HUES48 (cell line): Measurements from ENCODE around the gene ASXL2.

Experiments
- H3K27ac ChIP-seq: one replicate; pipeline ENCODE4 v1.7.0; 2013; ENCODE audit warnings: low read depth, low read length, inconsistent platforms
- H3K27me3 ChIP-seq: 2 replicates; pipeline ENCODE4 v1.6.1; 2013; ENCODE audit warnings: mild to moderate bottlenecking, low read length; ENCODE audit not compliant: control insufficient read depth, insufficient read depth
- H3K36me3 ChIP-seq: 2 replicates; pipeline ENCODE4 v1.6.1; 2013; ENCODE audit warnings: low read length; ENCODE audit not compliant: control insufficient read depth, insufficient read depth
- H3K4me1 ChIP-seq: 2 replicates; pipeline ENCODE4 v1.6.1; 2013; ENCODE audit warnings: mild to moderate bottlenecking, low read length; ENCODE audit not compliant: control insufficient read depth, insufficient read depth
- H3K4me3 ChIP-seq: 2 replicates; pipeline ENCODE4 v1.5.1; 2013; ENCODE audit warnings: mild to moderate bottlenecking, low read depth, low read length
- H3K9ac ChIP-seq: 2 replicates; pipeline ENCODE4 v1.6.1; 2013; ENCODE audit warnings: mild to moderate bottlenecking, low read depth, low read length, moderate library complexity
- H3K9me3 ChIP-seq: 2 replicates; pipeline ENCODE4 v1.6.1; 2013; ENCODE audit warnings: low read length; ENCODE audit not compliant: control insufficient read depth, insufficient read depth

Gene ASXL2

GRCh38 chr2:25887624-25888242, 9.4 kb upstream of the ASXL2 start:
- no peak overlapping the region for H3K4me3 ChIP-seq
- H3K27ac ChIP-seq: no peak overlapping the region
- no peaks in the 10 kb centered on the region for H3K9me3 ChIP-seq
- no peaks in the 10 kb centered on the region for H3K4me1 ChIP-seq
- H3K27me3 ChIP-seq: no peaks in the 10 kb centered on the region
- no peaks in the 10 kb centered on the region for H3K36me3 ChIP-seq
- H3K9ac ChIP-seq: no peak overlapping the region

GRCh38 chr2:25885933-25886332, 7.6 kb upstream of the ASXL2 start:
- no peaks in the 10 kb centered on the region for H3K4me1 ChIP-seq
- no peaks in the 10 kb centered on the region for H3K27me3 ChIP-seq
- no peak overlapping the region for H3K9ac ChIP-seq
- H3K9me3 ChIP-seq: no peaks in the 10 kb centered on the region
- no peaks in the 10 kb centered on the region for H3K36me3 ChIP-seq
- H3K27ac ChIP-seq: no peak overlapping the region
- no peak overlapping the region for H3K4me3 ChIP-seq

- Histone ChIP-seq H3K9ac (no peak overlapping the region), H3K4me3 (no peak overlapping the region), H3K36me3 (no peaks in the 10 kb centered on the region), H3K9me3 (no peaks in the 10 kb centered on the region), H3K27me3 (no peaks in the 10 kb centered on the region), H3K4me1 (peaks cover 6% of the 10 kb centered on the region), H3K27ac (no peak overlapping the region)
These were observed 3.5 kb upstream of the ASXL2 start for GRCh38 chr2:25881764-25882163.

- peaks cover 6% of the 10 kb centered on the region for H3K4me1 ChIP-seq
- H3K27me3 ChIP-seq: no peaks in the 10 kb centered on the region
- H3K9me3 ChIP-seq: no peaks in the 10 kb centered on the region
- peaks cover 3% of the 10 kb centered on the region; the same call in 1 of the 2 replicates for H3K36me3 ChIP-seq
- H3K9ac ChIP-seq: no peak overlapping the region
- peak overlapping the region; percentile 81 for H3K27ac ChIP-seq
- peak overlapping the region; percentile 59 for H3K4me3 ChIP-seq
These were observed 945 bp upstream of the ASXL2 start for GRCh38 chr2:25879133-25879730.

- Histone ChIP-seq H3K27ac (peak overlapping the region; percentile 90), H3K27me3 (no peaks in the 10 kb centered on the region), H3K4me1 (peaks cover 6% of the 10 kb centered on the region), H3K9me3 (no peaks in the 10 kb centered on the region), H3K4me3 (peak overlapping the region; percentile 86), H3K36me3 (peaks cover 5% of the 10 kb centered on the region; the same call in 1 of the 2 replicates), H3K9ac (peak overlapping the region; percentile 83)
These were observed 591 bp downstream of the ASXL2 start for GRCh38 chr2:25877431-25878360.

GRCh38 chr2:25872134-25872533, 6.2 kb downstream of the ASXL2 start:
- H3K4me1 ChIP-seq: peaks cover 10% of the 10 kb centered on the region; the same call in 1 of the 2 replicates
- no peaks in the 10 kb centered on the region for H3K27me3 ChIP-seq
- H3K4me3 ChIP-seq: no peak overlapping the region
- H3K36me3 ChIP-seq: peaks cover 16% of the 10 kb centered on the region; the same call in 1 of the 2 replicates
- no peak overlapping the region for H3K27ac ChIP-seq
- no peak overlapping the region for H3K9ac ChIP-seq
- no peaks in the 10 kb centered on the region for H3K9me3 ChIP-seq

GRCh38 chr2:25867396-25868003, 10.8 kb downstream of the ASXL2 start:
- H3K4me1 ChIP-seq: peaks cover 10% of the 10 kb centered on the region; the same call in 1 of the 2 replicates
- H3K27me3 ChIP-seq: no peaks in the 10 kb centered on the region
- no peak overlapping the region for H3K27ac ChIP-seq
- no peak overlapping the region for H3K4me3 ChIP-seq
- no peaks in the 10 kb centered on the region for H3K9me3 ChIP-seq
- H3K9ac ChIP-seq: no peak overlapping the region
- H3K36me3 ChIP-seq: peaks cover 10% of the 10 kb centered on the region; the same call in 1 of the 2 replicates

- no peaks in the 10 kb centered on the region for H3K36me3 ChIP-seq
- H3K27ac ChIP-seq: no peak overlapping the region
- peaks cover 11% of the 10 kb centered on the region; the same call in 1 of the 2 replicates for H3K4me1 ChIP-seq
- H3K9ac ChIP-seq: no peak overlapping the region
- no peak overlapping the region for H3K4me3 ChIP-seq
- no peaks in the 10 kb centered on the region for H3K27me3 ChIP-seq
- H3K9me3 ChIP-seq: no peaks in the 10 kb centered on the region
These were observed 21.9 kb downstream of the ASXL2 start for GRCh38 chr2:25856377-25856776.

GRCh38 chr2:25855065-25855464, 23.2 kb downstream of the ASXL2 start:
- Histone ChIP-seq H3K27me3 (no peaks in the 10 kb centered on the region), H3K4me3 (no peak overlapping the region), H3K36me3 (no peaks in the 10 kb centered on the region), H3K9ac (no peak overlapping the region), H3K9me3 (no peaks in the 10 kb centered on the region), H3K27ac (no peak overlapping the region), H3K4me1 (peaks cover 11% of the 10 kb centered on the region; the same call in 1 of the 2 replicates)

GRCh38 chr2:25854613-25855012, 23.7 kb downstream of the ASXL2 start:
- Histone ChIP-seq H3K27ac (no peak overlapping the region), H3K4me3 (no peak overlapping the region), H3K9ac (no peak overlapping the region), H3K9me3 (no peaks in the 10 kb centered on the region), H3K36me3 (no peaks in the 10 kb centered on the region), H3K4me1 (peaks cover 11% of the 10 kb centered on the region; the same call in 1 of the 2 replicates), H3K27me3 (no peaks in the 10 kb centered on the region)
